ENCODE results near the gene CSH2. TPM values are rescaled to one million over a fixed set of nuclear protein-coding genes. Genes with fewer than 3 reads are reported as not detected.

The CSH2 gene
- total and polyA plus RNA-seq, 2 of the 8 experiments (the other 6 are each of a cell fraction or from before 2014, with no cell fraction given): 0.43 TPM; not detected in 1

- Histone ChIP-seq H2BK5ac (ENCODE audit: low read depth, low read length) (no peak overlapping the region), H3K23ac (ENCODE audit: insufficient read length) (no peak overlapping the region), H3K4me3 (ENCODE audit: extremely low read depth in 1 of 4, insufficient read depth in 2 of 4, low read depth in 3 of 4, low read length in 4 of 4) (no peak overlapping the region), H3K9ac (replicated peaks in 1 of 4; ENCODE audit: extremely low read depth in 1 of 4, low read depth in 3 of 4, low read length in 3 of 4) (no peak overlapping the region), H3K27ac (ENCODE audit: low read depth, low read length) (no peak overlapping the region), H2BK15ac (ENCODE audit: low read length) (no peak overlapping the region), H2AK5ac (ENCODE audit: low read depth, low read length) (no peak overlapping the region), H2AFZ (ENCODE audit: low read length) (no peak overlapping the region), H2BK20ac (ENCODE audit: low read length) (no peak overlapping the region), H4K91ac (replicated peaks; ENCODE audit: insufficient read length, low read length) (no peak overlapping the region), H3K18ac (ENCODE audit: extremely low read depth, low read length) (no peak overlapping the region), H3K56ac (replicated peaks; ENCODE audit: insufficient read length, low read depth, low read length) (no peak overlapping the region), H3K79me1 (ENCODE audit: low read depth, low read length) (no peaks in the 10 kb centered on the region), H3K23me2 (ENCODE audit: low read depth, low read length) (no peaks in the 10 kb centered on the region), H3K4ac (replicated peaks; ENCODE audit: insufficient read length, low read depth, low read length) (no peak overlapping the region), H3K4me1 (replicated peaks in 1 of 4; ENCODE audit: control insufficient read depth in 3 of 4, insufficient read depth in 4 of 4, low read length in 3 of 4) (no peaks in the 10 kb centered on the region), H3K79me2 (ENCODE audit: control insufficient read depth in 1 of 2, insufficient read depth in 2 of 2, low read length in 2 of 2) (no peaks in the 10 kb centered on the region), H3K14ac (ENCODE audit: insufficient read length) (no peak overlapping the region), H4K20me1 (replicated peaks in 1 of 2; ENCODE audit: control insufficient read depth in 1 of 2, insufficient read depth in 2 of 2, low read length in 2 of 2) (no peaks in the 10 kb centered on the region), H3K4me2 (ENCODE audit: insufficient read depth in 1 of 2, low read depth in 2 of 2, low read length in 2 of 2) (no peak overlapping the region), H4K5ac (ENCODE audit: insufficient read length, low read depth, low read length) (no peak overlapping the region), H2BK12ac (ENCODE audit: low read depth, low read length) (no peak overlapping the region), H3K27me3 (replicated peaks in 1 of 4; ENCODE audit: control insufficient read depth in 3 of 4, extremely low read depth in 1 of 4, insufficient read depth in 3 of 4, low read length in 3 of 4) (peaks cover 0 to 2% (median under 1%) of the 10 kb centered on the region in 4 experiments; a peak in 2 of 7 replicates), H3K36me3 (ENCODE audit: control insufficient read depth in 2 of 4, insufficient read depth in 4 of 4, low read length in 3 of 4) (no peaks in the 10 kb centered on the region), H3K9me3 (ENCODE audit: insufficient read depth in 2 of 2, low read depth in 1 of 2, low read length in 1 of 2) (no peaks in the 10 kb centered on the region), H2BK120ac (replicated peaks; ENCODE audit: low read depth, low read length) (no peak overlapping the region), H4K8ac (ENCODE audit: extremely low read depth, insufficient read depth, low read length) (no peak overlapping the region)
- WGBS, 2 experiments (ENCODE audit: extremely low coverage in 1 of 2, insufficient coverage in 1 of 2, insufficient read length in 1 of 2, insufficient replicate concordance in 2 of 2, low coverage in 1 of 2, low lambda C conversion rate in 2 of 2, missing lambda C conversion rate in 1 of 2): 75% methylated on average over 3 of the region's 3 CpGs; no CpG with 5 or more reads in 1 of the 2 experiments
- FAIRE-seq (no peak), DNase-seq (ENCODE audit: low read depth in 1 of 2, low spot score in 2 of 2) (no peak)
- POLR2A ChIA-PET (ENCODE audit: partially characterized antibody): interaction anchor here (0.8 to 1.7 kb wide), 2 partner anchors 11 to 27 kb away, joined by 3 to 5 read pairs; no protein-coding TSS in a partner anchor
- CTCF ChIA-PET (ENCODE audit: partially characterized antibody): interaction anchor here (0.6 to 8.9 kb wide), 15 partner anchors 11 to 1072 kb away, joined by 3 to 77 read pairs (median 3); partner anchors contain the start of genes GH1 and GH2
- no peak for TF ChIP-seq KDM1A (IDR thresholded peaks at IDR 0.05; ENCODE audit: borderline replicate concordance, low read length)
- no peak for TF ChIP-seq KDM4A (IDR thresholded peaks at IDR 0.05; ENCODE audit: low read depth, low read length, severe bottlenecking)
- TF ChIP-seq CEBPB (IDR thresholded peaks at IDR 0.05; ENCODE audit: low read depth, low read length): no peak
- TF ChIP-seq RAD21 (IDR thresholded peaks at IDR 0.05 in 1 of 2, conservative IDR thresholded peaks at IDR 0.05 in 1 of 2; ENCODE audit: low read depth in 2 of 2, low read length in 2 of 2): no peak
These were observed 14.2 kb downstream of the CSH2 start for GRCh38 chr17:63859257-63859656.

All from H1 (cell line).